Measurements from ENCODE around the gene NBPF3. TPM values are rescaled to one million over a fixed set of nuclear protein-coding genes. Genes with fewer than 3 reads are reported as not detected.
"Not testable (repeated sequence)": the region's sequence is repeated elsewhere in the genome, so short reads cannot be mapped to it uniquely, and the experiment has no call there.

NBPF3 gene, protein sequence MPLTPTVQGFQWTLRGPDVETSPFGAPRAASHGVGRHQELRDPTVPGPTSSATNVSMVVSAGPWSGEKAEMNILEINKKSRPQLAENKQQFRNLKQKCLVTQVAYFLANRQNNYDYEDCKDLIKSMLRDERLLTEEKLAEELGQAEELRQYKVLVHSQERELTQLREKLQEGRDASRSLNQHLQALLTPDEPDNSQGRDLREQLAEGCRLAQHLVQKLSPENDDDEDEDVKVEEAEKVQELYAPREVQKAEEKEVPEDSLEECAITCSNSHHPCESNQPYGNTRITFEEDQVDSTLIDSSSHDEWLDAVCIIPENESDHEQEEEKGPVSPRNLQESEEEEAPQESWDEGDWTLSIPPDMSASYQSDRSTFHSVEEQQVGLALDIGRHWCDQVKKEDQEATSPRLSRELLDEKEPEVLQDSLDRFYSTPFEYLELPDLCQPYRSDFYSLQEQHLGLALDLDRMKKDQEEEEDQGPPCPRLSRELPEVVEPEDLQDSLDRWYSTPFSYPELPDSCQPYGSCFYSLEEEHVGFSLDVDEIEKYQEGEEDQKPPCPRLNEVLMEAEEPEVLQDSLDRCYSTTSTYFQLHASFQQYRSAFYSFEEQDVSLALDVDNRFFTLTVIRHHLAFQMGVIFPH
- total RNA-seq (ENCODE audit: low replicate concordance): 13.6 and 13.7 TPM in 2 replicates
- long read RNA-seq, partial matches to known transcripts: 2 of 18 reads
- long read RNA-seq, other reads (novel, unspliced or antisense): 15 of 18 reads

DNA sequence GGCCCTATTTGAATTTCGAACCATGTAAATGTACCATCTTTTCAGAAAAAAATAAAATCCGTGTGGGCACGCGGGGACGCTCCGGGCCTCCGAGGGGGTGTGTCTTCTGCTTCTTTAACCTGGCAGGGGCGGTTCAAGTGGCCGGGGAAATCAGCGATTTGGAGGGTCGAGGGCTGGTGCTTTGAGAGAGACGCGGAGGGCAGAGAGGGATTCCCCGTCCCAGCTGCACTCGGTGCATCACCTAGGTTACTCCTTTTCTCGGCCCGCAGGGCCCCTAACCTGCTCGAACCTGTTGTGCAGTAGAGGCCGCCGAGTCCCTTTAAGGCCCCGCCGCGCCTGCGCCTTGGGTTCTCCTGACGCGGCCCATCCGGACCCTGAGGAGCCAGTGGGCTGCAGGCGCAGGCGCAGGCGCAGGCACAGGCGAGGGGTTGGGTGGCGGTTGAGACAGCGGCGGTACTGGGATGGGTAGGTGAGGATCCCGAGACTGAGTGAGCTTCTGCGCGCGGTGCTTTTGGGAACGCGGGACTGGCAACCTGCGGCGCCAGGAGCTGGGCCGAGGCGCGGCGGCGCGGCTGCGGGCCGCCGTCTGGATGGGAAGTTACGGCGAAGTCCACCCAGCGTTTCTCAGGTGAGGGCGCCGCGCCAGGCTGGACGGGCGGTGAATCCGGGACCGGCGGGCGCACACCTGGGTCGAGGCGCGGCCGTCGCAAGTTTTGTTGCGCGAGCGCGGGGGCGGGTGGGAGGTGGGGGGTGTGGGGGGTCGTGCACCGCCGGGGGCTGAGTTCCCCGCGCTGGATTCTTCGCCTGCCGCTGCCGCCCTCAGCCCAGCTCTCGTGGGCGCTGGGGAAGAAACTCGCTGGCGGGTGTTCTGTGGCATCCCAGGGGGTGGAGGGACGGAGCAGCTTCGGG is at the start of gene NBPF3:
NBPF3 (plus strand) TSS at position 417 of the 909 bp plus-strand sequence. CDS start 4,950 bp downstream, outside the sequence.
- TF ChIP-seq, protein P1, sequence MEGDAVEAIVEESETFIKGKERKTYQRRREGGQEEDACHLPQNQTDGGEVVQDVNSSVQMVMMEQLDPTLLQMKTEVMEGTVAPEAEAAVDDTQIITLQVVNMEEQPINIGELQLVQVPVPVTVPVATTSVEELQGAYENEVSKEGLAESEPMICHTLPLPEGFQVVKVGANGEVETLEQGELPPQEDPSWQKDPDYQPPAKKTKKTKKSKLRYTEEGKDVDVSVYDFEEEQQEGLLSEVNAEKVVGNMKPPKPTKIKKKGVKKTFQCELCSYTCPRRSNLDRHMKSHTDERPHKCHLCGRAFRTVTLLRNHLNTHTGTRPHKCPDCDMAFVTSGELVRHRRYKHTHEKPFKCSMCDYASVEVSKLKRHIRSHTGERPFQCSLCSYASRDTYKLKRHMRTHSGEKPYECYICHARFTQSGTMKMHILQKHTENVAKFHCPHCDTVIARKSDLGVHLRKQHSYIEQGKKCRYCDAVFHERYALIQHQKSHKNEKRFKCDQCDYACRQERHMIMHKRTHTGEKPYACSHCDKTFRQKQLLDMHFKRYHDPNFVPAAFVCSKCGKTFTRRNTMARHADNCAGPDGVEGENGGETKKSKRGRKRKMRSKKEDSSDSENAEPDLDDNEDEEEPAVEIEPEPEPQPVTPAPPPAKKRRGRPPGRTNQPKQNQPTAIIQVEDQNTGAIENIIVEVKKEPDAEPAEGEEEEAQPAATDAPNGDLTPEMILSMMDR (conservative IDR thresholded peaks at IDR 0.05): no peak
- peak within 1 kb of the TSS; percentile 97 for H3K4me3 Mint-ChIP-seq
- DNase-seq (ENCODE audit: extremely low spot score, unreplicated experiment): peak; percentile 92
- H3K27ac Mint-ChIP-seq: peak within 1 kb of the TSS; percentile 91
- no peaks in the 10 kb centered on the region for H3K36me3 Mint-ChIP-seq
- H3K9me3 Mint-ChIP-seq: no peaks in the 10 kb centered on the region
- H3K27me3 Mint-ChIP-seq: peaks cover 5% of the 10 kb centered on the region
- H3K4me1 Mint-ChIP-seq (ENCODE audit: unreplicated experiment): peaks cover 11% of the 10 kb centered on the region

DNA sequence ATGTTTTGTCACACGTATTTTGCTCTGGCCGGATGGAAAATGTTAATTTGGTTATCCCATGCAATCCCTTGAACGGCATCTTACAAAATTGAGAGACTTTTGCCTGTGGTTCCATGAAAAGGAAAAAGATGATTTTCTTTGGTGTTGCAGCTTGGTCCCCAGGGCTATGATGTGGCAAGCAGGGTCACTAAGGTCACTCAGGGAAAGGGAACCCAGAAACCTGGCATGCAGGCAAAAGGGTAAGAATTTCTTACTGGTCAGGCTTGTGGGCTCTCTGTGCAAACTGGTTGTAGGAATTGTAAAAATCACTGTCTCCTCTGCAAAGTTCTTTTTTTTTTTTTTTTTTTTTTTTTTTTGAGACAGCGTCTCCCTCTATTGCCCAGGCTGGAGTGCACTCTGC is 48.4 kb upstream of the NBPF3 start:
- TF ChIP-seq, protein P1 (conservative IDR thresholded peaks at IDR 0.05): no peak
- H3K9me3 Mint-ChIP-seq: peaks cover 4% of the 10 kb centered on the region
- H3K4me3 Mint-ChIP-seq: no peak overlapping the region
- peaks cover 8% of the 10 kb centered on the region for H3K27me3 Mint-ChIP-seq
- no peaks in the 10 kb centered on the region for H3K4me1 Mint-ChIP-seq (ENCODE audit: unreplicated experiment)
- no peak for DNase-seq (ENCODE audit: extremely low spot score, unreplicated experiment)
- no peak overlapping the region for H3K27ac Mint-ChIP-seq
- H3K36me3 Mint-ChIP-seq: no peaks in the 10 kb centered on the region

DNA sequence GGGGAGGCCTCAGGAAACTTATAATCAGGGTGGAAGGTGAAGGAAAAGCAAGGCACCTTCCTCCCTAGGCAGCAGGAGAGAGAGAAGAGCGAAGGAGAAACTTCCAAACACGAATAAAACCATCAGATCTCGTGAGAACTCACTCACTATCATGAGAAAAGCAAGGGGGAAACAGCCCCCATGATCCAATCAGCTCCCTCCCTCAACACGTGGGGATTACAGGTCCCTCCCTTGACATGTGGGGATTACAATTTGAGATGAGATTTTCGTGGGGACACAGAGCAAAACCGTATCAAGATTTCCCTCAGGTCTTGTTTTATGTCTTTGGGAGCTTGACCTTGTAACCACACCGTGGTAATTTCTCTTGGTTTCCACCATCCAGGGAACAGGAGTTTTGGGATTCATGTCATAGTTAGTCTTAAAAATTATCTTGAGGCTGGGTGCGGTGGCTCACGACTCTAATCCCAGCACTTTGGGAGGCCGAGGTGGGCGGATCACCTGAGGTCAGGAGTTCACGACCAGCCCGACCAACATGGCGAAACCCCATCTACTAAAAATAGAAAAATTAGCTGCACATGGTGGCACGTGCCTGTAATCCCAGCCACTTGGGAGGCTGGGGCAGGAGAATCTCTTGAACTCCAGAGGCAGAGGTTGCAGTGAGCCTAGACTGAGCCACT is 47.2 kb upstream of the NBPF3 start:
- no peak for DNase-seq (ENCODE audit: extremely low spot score, unreplicated experiment)
- Mint-ChIP-seq H3K4me3 (no peak overlapping the region), H3K27ac (no peak overlapping the region), H3K36me3 (no peaks in the 10 kb centered on the region), H3K4me1 (ENCODE audit: unreplicated experiment) (no peaks in the 10 kb centered on the region), H3K9me3 (peaks cover 4% of the 10 kb centered on the region), H3K27me3 (peaks cover 8% of the 10 kb centered on the region)
- TF ChIP-seq, protein P1 (conservative IDR thresholded peaks at IDR 0.05): no peak

DNA sequence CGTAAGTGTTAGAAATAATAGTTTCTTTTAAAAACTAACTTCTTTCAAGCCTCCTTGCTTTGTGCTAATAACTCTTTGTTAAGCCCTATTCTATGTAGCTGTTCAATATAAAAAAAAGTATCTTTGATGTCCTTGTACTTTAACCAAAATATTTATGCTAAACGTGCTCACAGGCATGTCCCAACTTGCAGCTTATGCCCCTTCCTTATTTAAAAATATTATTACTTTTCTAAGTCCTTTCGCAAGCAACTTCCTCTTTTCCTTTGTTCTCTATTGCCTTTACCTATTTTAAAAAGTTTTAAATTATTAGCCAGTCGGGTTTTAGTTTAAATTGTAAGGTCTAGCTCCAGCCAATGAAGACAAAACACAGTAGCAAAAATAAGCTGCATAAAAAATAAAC is 43.4 kb upstream of the NBPF3 start:
- no peaks in the 10 kb centered on the region for H3K9me3 Mint-ChIP-seq
- no peak overlapping the region for H3K4me3 Mint-ChIP-seq
- no peak overlapping the region for H3K27ac Mint-ChIP-seq
- H3K4me1 Mint-ChIP-seq (ENCODE audit: unreplicated experiment): no peaks in the 10 kb centered on the region
- DNase-seq (ENCODE audit: extremely low spot score, unreplicated experiment): no peak
- peaks cover 17% of the 10 kb centered on the region for H3K27me3 Mint-ChIP-seq
- TF ChIP-seq, protein P1 (conservative IDR thresholded peaks at IDR 0.05): no peak
- no peaks in the 10 kb centered on the region for H3K36me3 Mint-ChIP-seq

DNA sequence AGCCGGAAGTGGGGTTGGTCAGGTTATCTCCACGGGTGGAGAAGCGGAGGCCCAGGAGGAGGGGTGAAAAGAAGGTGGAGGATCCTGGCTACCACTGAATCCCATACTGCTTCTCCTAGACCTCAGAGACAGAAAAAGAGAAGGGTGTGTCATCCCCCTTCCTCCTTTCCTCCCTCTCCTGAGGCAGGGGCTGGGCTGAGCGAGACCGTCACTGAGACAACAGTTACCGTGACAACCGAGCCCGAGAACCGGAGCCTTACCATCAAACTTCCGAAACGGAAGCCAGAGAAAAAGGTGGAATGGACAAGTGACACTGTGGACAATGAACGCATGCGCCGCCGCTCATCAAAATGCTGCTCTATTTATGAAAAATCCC is 42.1 kb upstream of the NBPF3 start:
- no peak for DNase-seq (ENCODE audit: extremely low spot score, unreplicated experiment)
- Mint-ChIP-seq H3K4me1 (ENCODE audit: unreplicated experiment) (no peaks in the 10 kb centered on the region), H3K27me3 (peaks cover 11% of the 10 kb centered on the region), H3K4me3 (no peak overlapping the region), H3K9me3 (no peaks in the 10 kb centered on the region), H3K36me3 (no peaks in the 10 kb centered on the region), H3K27ac (no peak overlapping the region)
- TF ChIP-seq, protein P1 (conservative IDR thresholded peaks at IDR 0.05): no peak

DNA sequence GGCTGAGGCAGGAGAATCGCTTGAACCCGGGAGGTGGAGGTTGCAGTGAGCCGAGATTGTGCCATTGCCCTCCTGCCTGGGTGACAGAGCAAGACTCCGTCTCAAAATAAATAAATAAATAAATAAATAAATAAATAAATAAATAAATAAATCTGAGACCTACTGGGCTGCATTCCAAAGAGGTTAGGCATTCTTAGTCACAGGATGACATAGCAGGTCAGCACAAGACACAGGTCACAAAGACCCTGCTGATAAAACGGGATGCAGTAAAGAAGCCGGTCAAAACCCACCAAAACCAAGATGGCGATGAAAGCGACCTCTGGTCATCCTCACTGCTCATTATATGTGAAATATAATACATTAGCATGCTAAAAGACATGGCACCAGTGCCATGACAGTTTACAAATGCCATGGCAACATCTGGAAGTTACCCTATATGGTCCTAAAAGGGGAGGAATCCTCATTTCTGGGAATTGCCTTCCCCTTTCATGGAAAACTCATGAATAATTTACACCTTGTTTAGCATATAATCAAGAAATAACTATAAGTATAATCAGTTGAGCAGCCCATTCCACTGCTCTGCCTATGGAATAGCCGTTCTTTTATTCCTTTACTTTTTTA is 38.1 kb upstream of the NBPF3 start:
- H3K4me1 Mint-ChIP-seq (ENCODE audit: unreplicated experiment); H3K36me3 Mint-ChIP-seq; H3K9me3 Mint-ChIP-seq; H3K4me3 Mint-ChIP-seq; DNase-seq (ENCODE audit: extremely low spot score, unreplicated experiment); H3K27ac Mint-ChIP-seq: not testable (repeated sequence)
- H3K27me3 Mint-ChIP-seq: peaks cover 15% of the 10 kb centered on the region
